ENCODE data around the gene XXYLT1.

The XXYLT1 gene

GRCh38 chr3:195250473-195251251 lies 20.3 kb downstream of the XXYLT1 start:
- no peaks in the 10 kb centered on the region for H3K27me3 ChIP-seq (replicated peaks; ENCODE audit: control insufficient read depth, insufficient read depth, low read length)
- DNase-seq (ENCODE audit: extremely low read depth, insufficient read length): peak; percentile 55
- TF ChIP-seq CTCF (IDR thresholded peaks at IDR 0.05; ENCODE audit: insufficient read depth, low read length, poor library complexity, severe bottlenecking): peak; percentile 16
- no peak overlapping the region for H3K4me3 ChIP-seq (replicated peaks; ENCODE audit: low read depth, low read length)
- H3K36me3 ChIP-seq (ENCODE audit: control insufficient read depth, insufficient read depth, low read length): peaks cover 1% of the 10 kb centered on the region; the same call in 1 of the 2 replicates

GRCh38 chr3:195249858-195250464 lies 21.0 kb downstream of the XXYLT1 start:
- no peaks in the 10 kb centered on the region; the same call in 1 of the 2 replicates for H3K36me3 ChIP-seq (ENCODE audit: control insufficient read depth, insufficient read depth, low read length)
- no peaks in the 10 kb centered on the region for H3K27me3 ChIP-seq (replicated peaks; ENCODE audit: control insufficient read depth, insufficient read depth, low read length)
- no peak for DNase-seq (ENCODE audit: extremely low read depth, insufficient read length)
- H3K4me3 ChIP-seq (replicated peaks; ENCODE audit: low read depth, low read length): no peak overlapping the region
- TF ChIP-seq CTCF (IDR thresholded peaks at IDR 0.05; ENCODE audit: insufficient read depth, low read length, poor library complexity, severe bottlenecking): no peak

- no peak for DNase-seq (ENCODE audit: extremely low read depth, insufficient read length)
Observed at GRCh38 chr3:195249057-195249770, 21.7 kb downstream of the XXYLT1 start.

GRCh38 chr3:195248281-195248680 lies 22.7 kb downstream of the XXYLT1 start:
- no peaks in the 10 kb centered on the region; the same call in 1 of the 2 replicates for H3K36me3 ChIP-seq (ENCODE audit: control insufficient read depth, insufficient read depth, low read length)
- DNase-seq (ENCODE audit: extremely low read depth, insufficient read length): no peak
- H3K27me3 ChIP-seq (replicated peaks; ENCODE audit: control insufficient read depth, insufficient read depth, low read length): no peaks in the 10 kb centered on the region
- TF ChIP-seq CTCF (IDR thresholded peaks at IDR 0.05; ENCODE audit: insufficient read depth, low read length, poor library complexity, severe bottlenecking): no peak
- no peak overlapping the region for H3K4me3 ChIP-seq (replicated peaks; ENCODE audit: low read depth, low read length)

More at GRCh38 chr3:195249057-195249770, 21.7 kb downstream of the XXYLT1 start:
- H3K4me3 ChIP-seq (replicated peaks; ENCODE audit: low read depth, low read length): no peak overlapping the region
- no peak for TF ChIP-seq CTCF (IDR thresholded peaks at IDR 0.05; ENCODE audit: insufficient read depth, low read length, poor library complexity, severe bottlenecking)
- no peaks in the 10 kb centered on the region for H3K27me3 ChIP-seq (replicated peaks; ENCODE audit: control insufficient read depth, insufficient read depth, low read length)
- H3K36me3 ChIP-seq (ENCODE audit: control insufficient read depth, insufficient read depth, low read length): no peaks in the 10 kb centered on the region; the same call in 1 of the 2 replicates

- Histone ChIP-seq H3K36me3 (ENCODE audit: control insufficient read depth, insufficient read depth, low read length) (no peaks in the 10 kb centered on the region; the same call in 1 of the 2 replicates), H3K4me3 (replicated peaks; ENCODE audit: low read depth, low read length) (no peak overlapping the region), H3K27me3 (replicated peaks; ENCODE audit: control insufficient read depth, insufficient read depth, low read length) (no peaks in the 10 kb centered on the region)
- no peak for TF ChIP-seq CTCF (IDR thresholded peaks at IDR 0.05; ENCODE audit: insufficient read depth, low read length, poor library complexity, severe bottlenecking)
- no peak for DNase-seq (ENCODE audit: extremely low read depth, insufficient read length)
Observed at GRCh38 chr3:195247863-195248189, 23.1 kb downstream of the XXYLT1 start.
